Breast epithelium (tissue), 3 donors: ENCODE measurements around the gene BRPF3.

Experiments
- CTCF ChIP-seq, 3 donors: fragments of 450-650 bp; IDR thresholded peaks; one replicate each; pipeline ENCODE4 v1.5.1; 2016 to 2017; ENCODE audit warnings: antibody characterized with exemption in 3 of 3, mild to moderate bottlenecking in 3 of 3, moderate library complexity in 3 of 3
- POLR2A ChIP-seq: fragments of 450-650 bp; IDR thresholded peaks from one replicate; pipeline ENCODE4 v1.6.1; 2016; ENCODE audit warnings: antibody characterized with exemption, mild to moderate bottlenecking, moderate library complexity

- TF ChIP-seq CTCF (IDR thresholded peaks at IDR 0.05) (no peak), POLR2A (no peak)
These were observed 46.1 kb downstream of the BRPF3 start for GRCh38 chr6:36242626-36243025.
